H1 (cell line): ENCODE results near the gene NOBOX.
"Not testable (repeated sequence)": the region's sequence is repeated elsewhere in the genome, so short reads cannot be mapped to it uniquely, and the experiment has no call there.

ENCODE experiments used
- CEBPB ChIP-seq: IDR thresholded peaks from 2 replicates; pipeline ENCODE4 v1.6.1; 2012; ENCODE audit warnings: low read depth, low read length
- CTCF ChIP-seq, 3 experiments: IDR thresholded peaks; 1 replicate in 2 of 3; 2 replicates in 1 of 3; pipeline versions ENCODE4 v1.5.1 to v1.6.1; 2011; ENCODE audit warnings: low read length in 3 of 3, mild to moderate bottlenecking in 3 of 3, inconsistent platforms in 2 of 3, low read depth in 1 of 3, moderate library complexity in 1 of 3; ENCODE audit not compliant: insufficient read depth in 1 of 3; ENCODE audit errors: control extremely low read depth in 1 of 3
- EP300 ChIP-seq, 2 experiments: IDR thresholded peaks; 1 replicate in 1 of 2; 2 replicates in 1 of 2; pipeline ENCODE4 v1.6.1; 2011 to 2012; ENCODE audit warnings: low read depth in 2 of 2, low read length in 2 of 2, mild to moderate bottlenecking in 2 of 2, borderline replicate concordance in 1 of 2, inconsistent platforms in 1 of 2, moderate library complexity in 1 of 2
- JUND ChIP-seq: IDR thresholded peaks from 2 replicates; pipeline ENCODE4 v1.6.1; 2011; ENCODE audit warnings: mild to moderate bottlenecking, improper control_type of control experiment, low read length
- POLR2AphosphoS5 ChIP-seq: IDR thresholded peaks from 2 replicates; pipeline ENCODE4 v1.6.1; 2011; ENCODE audit warnings: low read depth, low read length
- TCF12 ChIP-seq: IDR thresholded peaks from 2 replicates; pipeline ENCODE4 v1.6.1; 2011; ENCODE audit warnings: low read depth, mild to moderate bottlenecking, low read length
- USF2 ChIP-seq: IDR thresholded peaks from 2 replicates; pipeline ENCODE4 v1.6.1; 2011; ENCODE audit warnings: low read length, improper control_type of control experiment

GRCh38 chr7:144348625-144349024 is 54.9 kb downstream of the NOBOX start:
- TF ChIP-seq USF2; CTCF (IDR thresholded peaks at IDR 0.05; ENCODE audit: control extremely low read depth in 1 of 3, insufficient read depth in 1 of 3, low read depth in 1 of 3, low read length in 3 of 3); JUND; CEBPB; EP300 (IDR thresholded peaks at IDR 0.05; ENCODE audit: borderline replicate concordance in 1 of 2, low read depth in 2 of 2, low read length in 2 of 2); POLR2AphosphoS5; TCF12: not testable (repeated sequence)
